Measurements from ENCODE around the gene BACE1.
"Not testable (repeated sequence)": the region's sequence is repeated elsewhere in the genome, so short reads cannot be mapped to it uniquely, and the experiment has no call there.

The BACE1 gene

GRCh38 chr11:117333917-117334316 lies 17.9 kb upstream of the BACE1 start:
- TF ChIP-seq CTCF (IDR thresholded peaks at IDR 0.05; ENCODE audit: low read depth, low read length) (no peak), EZH2phosphoT487 (IDR thresholded peaks at IDR 0.05; ENCODE audit: low read depth) (no peak)
- Histone ChIP-seq H3K27me3 (ENCODE audit: low read depth, low read length) (no peaks in the 10 kb centered on the region), H3K4me1 (ENCODE audit: low read length) (peaks cover 6% of the 10 kb centered on the region), H3K9ac (ENCODE audit: low read length) (no peak overlapping the region), H3K27ac (ENCODE audit: low read length) (no peak overlapping the region), H2AFZ (ENCODE audit: low read depth, low read length) (no peak overlapping the region), H4K20me1 (ENCODE audit: insufficient read depth, low read length) (no peaks in the 10 kb centered on the region), H3K9me3 (ENCODE audit: insufficient read depth, low read length) (no peaks in the 10 kb centered on the region), H3K4me3 (ENCODE audit: low read length) (no peak overlapping the region), H3K79me2 (ENCODE audit: low read length) (peaks cover 5% of the 10 kb centered on the region; the same call in 1 of the 2 replicates), H3K36me3 (replicated peaks; ENCODE audit: low read depth, low read length) (peaks cover 5% of the 10 kb centered on the region), H3K4me2 (ENCODE audit: low read length) (no peak overlapping the region)

- Histone ChIP-seq H3K9me3 (ENCODE audit: insufficient read depth, low read length) (no peaks in the 10 kb centered on the region), H3K4me1 (ENCODE audit: low read length) (peaks cover 8% of the 10 kb centered on the region), H3K4me3 (ENCODE audit: low read length) (no peak overlapping the region), H3K79me2 (ENCODE audit: low read length) (peaks cover 9% of the 10 kb centered on the region; the same call in 1 of the 2 replicates), H3K4me2 (ENCODE audit: low read length) (no peak overlapping the region), H2AFZ (ENCODE audit: low read depth, low read length) (no peak overlapping the region), H3K9ac (ENCODE audit: low read length) (no peak overlapping the region), H3K27ac (ENCODE audit: low read length) (no peak overlapping the region), H3K36me3 (replicated peaks; ENCODE audit: low read depth, low read length) (no peaks in the 10 kb centered on the region), H4K20me1 (ENCODE audit: insufficient read depth, low read length) (no peaks in the 10 kb centered on the region), H3K27me3 (ENCODE audit: low read depth, low read length) (no peaks in the 10 kb centered on the region)
- TF ChIP-seq EZH2phosphoT487 (IDR thresholded peaks at IDR 0.05; ENCODE audit: low read depth) = no peak
- TF ChIP-seq CTCF (IDR thresholded peaks at IDR 0.05; ENCODE audit: low read depth, low read length) = no peak
These were observed 16.8 kb upstream of the BACE1 start for GRCh38 chr11:117332843-117333242.

GRCh38 chr11:117328375-117329010 lies 12.4 kb upstream of the BACE1 start:
- H3K9ac ChIP-seq (ENCODE audit: low read length) = peak overlapping the region; percentile 77
- peaks cover 11% of the 10 kb centered on the region for H3K4me1 ChIP-seq (ENCODE audit: low read length)
- H3K27me3 ChIP-seq (ENCODE audit: low read depth, low read length) = peaks cover 1% of the 10 kb centered on the region; the same call in 1 of the 2 replicates
- peaks cover 9% of the 10 kb centered on the region; the same call in 1 of the 2 replicates for H3K79me2 ChIP-seq (ENCODE audit: low read length)
- no peaks in the 10 kb centered on the region for H3K36me3 ChIP-seq (replicated peaks; ENCODE audit: low read depth, low read length)
- peak overlapping the region; percentile 78 for H3K27ac ChIP-seq (ENCODE audit: low read length)
- no peaks in the 10 kb centered on the region for H4K20me1 ChIP-seq (ENCODE audit: insufficient read depth, low read length)
- no peaks in the 10 kb centered on the region for H3K9me3 ChIP-seq (ENCODE audit: insufficient read depth, low read length)
- H3K4me3 ChIP-seq (ENCODE audit: low read length) = peak overlapping the region; percentile 80
- TF ChIP-seq EZH2phosphoT487 (IDR thresholded peaks at IDR 0.05; ENCODE audit: low read depth) (no peak), CTCF (IDR thresholded peaks at IDR 0.05; ENCODE audit: low read depth, low read length) (no peak)
- peak overlapping the region; percentile 40; the same call in 1 of the 2 replicates for H2AFZ ChIP-seq (ENCODE audit: low read depth, low read length)
- peak overlapping the region; percentile 90 for H3K4me2 ChIP-seq (ENCODE audit: low read length)

- H4K20me1 ChIP-seq (ENCODE audit: insufficient read depth, low read length) = no peaks in the 10 kb centered on the region
- H3K9ac ChIP-seq (ENCODE audit: low read length) = peak within 1 kb of the TSS; percentile 77
- H3K4me3 ChIP-seq (ENCODE audit: low read length) = peak within 1 kb of the TSS; percentile 80
These were observed 11.7 kb upstream of the BACE1 start, which contains the start of gene CEP164 for GRCh38 chr11:117327567-117328374. Gene CEP164, plus strand, starts transcription at chr11:117327854. Its CDS starts 10,733 bp downstream, at chr11:117338587.

GRCh38 chr11:117327255-117327566 lies 11.2 kb upstream of the BACE1 start:
- Histone ChIP-seq H3K4me1 (ENCODE audit: low read length) (peaks cover 11% of the 10 kb centered on the region), H3K4me3 (ENCODE audit: low read length) (peak overlapping the region; percentile 80), H3K9ac (ENCODE audit: low read length) (peak overlapping the region; percentile 47), H3K4me2 (ENCODE audit: low read length) (peak overlapping the region; percentile 50)
- H2AFZ ChIP-seq (ENCODE audit: low read depth, low read length); H3K9me3 ChIP-seq (ENCODE audit: insufficient read depth, low read length); H3K27ac ChIP-seq (ENCODE audit: low read length); H4K20me1 ChIP-seq (ENCODE audit: insufficient read depth, low read length); H3K79me2 ChIP-seq (ENCODE audit: low read length); H3K27me3 ChIP-seq (ENCODE audit: low read depth, low read length); H3K36me3 ChIP-seq (replicated peaks; ENCODE audit: low read depth, low read length): not testable (repeated sequence)

More at GRCh38 chr11:117327567-117328374, 11.7 kb upstream of the BACE1 start, which contains the start of gene CEP164:
- peaks cover 9% of the 10 kb centered on the region; the same call in 1 of the 2 replicates for H3K79me2 ChIP-seq (ENCODE audit: low read length)
- peak within 1 kb of the TSS; percentile 78 for H3K27ac ChIP-seq (ENCODE audit: low read length)
- H3K9me3 ChIP-seq (ENCODE audit: insufficient read depth, low read length) = no peaks in the 10 kb centered on the region
- H3K27me3 ChIP-seq (ENCODE audit: low read depth, low read length) = peaks cover 4% of the 10 kb centered on the region; the same call in 1 of the 2 replicates
- peak within 1 kb of the TSS; percentile 90 for H3K4me2 ChIP-seq (ENCODE audit: low read length)
- H2AFZ ChIP-seq (ENCODE audit: low read depth, low read length) = peak within 1 kb of the TSS; percentile 40; the same call in 1 of the 2 replicates
- H3K4me1 ChIP-seq (ENCODE audit: low read length) = peaks cover 11% of the 10 kb centered on the region
- TF ChIP-seq CTCF (IDR thresholded peaks at IDR 0.05; ENCODE audit: low read depth, low read length) = no peak
- no peak for TF ChIP-seq EZH2phosphoT487 (IDR thresholded peaks at IDR 0.05; ENCODE audit: low read depth)
- no peaks in the 10 kb centered on the region for H3K36me3 ChIP-seq (replicated peaks; ENCODE audit: low read depth, low read length)
